HepG2 (cell line): ENCODE results near the gene CCDC57. TPM values are rescaled to one million over a fixed set of nuclear protein-coding genes. Genes with fewer than 3 reads are reported as not detected.

Experiments
- ARID2 ChIP-seq: sonication (generic); formaldehyde crosslinking; IDR thresholded peaks from 2 replicates; pipeline ENCODE4 v1.8.1; 2022; ENCODE audit warnings: mild to moderate bottlenecking, missing genetic modification reagents, borderline replicate concordance
- ARNT ChIP-seq: fragments of 450-650 bp; IDR thresholded peaks from 2 replicates; pipeline ENCODE4 v1.6.1; 2017
- ATM ChIP-seq: fragments of 450-650 bp; IDR thresholded peaks from 2 replicates; pipeline ENCODE4 v1.7.1; 2017; ENCODE audit warnings: mild to moderate bottlenecking, borderline replicate concordance
- HDAC6 ChIP-seq: fragments of 200-600 bp; sonication (generic); IDR thresholded peaks from 2 replicates; pipeline ENCODE4 v1.7.0; 2017; ENCODE audit warnings: mild to moderate bottlenecking, antibody characterized with exemption, low read length, low read depth
- HOXA7 ChIP-seq: sonication (generic); formaldehyde crosslinking; IDR thresholded peaks from 2 replicates; pipeline ENCODE4 v1.8.1; 2022; ENCODE audit warnings: mild to moderate bottlenecking, missing genetic modification reagents, moderate library complexity
- KMT2B ChIP-seq: IDR thresholded peaks from 2 replicates; pipeline ENCODE4 v1.6.1; 2016; ENCODE audit warnings: missing genetic modification reagents, missing compliant biosample characterization
- LRRFIP1 ChIP-seq: sonication (generic); formaldehyde crosslinking; conservative IDR thresholded peaks from 2 replicates; pipeline ENCODE4 v1.4.0; 2020; ENCODE audit warnings: missing genetic modification reagents
- MLX ChIP-seq: IDR thresholded peaks from 2 replicates; pipeline ENCODE4 v1.6.1; 2016
- RELA ChIP-seq: sonication (generic); formaldehyde crosslinking; IDR thresholded peaks from 2 replicates; pipeline ENCODE4 v1.4.0; 2020; ENCODE audit warnings: missing genetic modification reagents
- RFX5 ChIP-seq: IDR thresholded peaks from 2 replicates; pipeline ENCODE4 v1.6.1; 2011; ENCODE audit warnings: low read depth, low read length, improper control_type of control experiment
- TBX3 ChIP-seq: fragments of 450-650 bp; IDR thresholded peaks from 2 replicates; pipeline ENCODE4 v1.6.1; 2017; ENCODE audit warnings: antibody characterized with exemption, mild to moderate bottlenecking, inconsistent platforms, borderline replicate concordance
- THYN1 ChIP-seq: sonication (generic); formaldehyde crosslinking; IDR thresholded peaks from 2 replicates; pipeline ENCODE4 v1.8.1; 2023; ENCODE audit warnings: low read depth, mild to moderate bottlenecking, moderate library complexity, missing genetic modification reagents, borderline replicate concordance
- ZBTB38 ChIP-seq: sonication (generic); formaldehyde crosslinking; IDR thresholded peaks from 2 replicates; pipeline ENCODE4 v1.5.1; 2020; ENCODE audit warnings: mild to moderate bottlenecking, missing genetic modification reagents
- ZBTB42 ChIP-seq: sonication (generic); formaldehyde crosslinking; IDR thresholded peaks from 2 replicates; pipeline ENCODE4 v1.5.0; 2020; ENCODE audit warnings: mild to moderate bottlenecking, missing genetic modification reagents
- ZBTB7B ChIP-seq: sonication (generic); formaldehyde crosslinking; IDR thresholded peaks from 2 replicates; pipeline ENCODE4 v1.4.0; 2020; ENCODE audit warnings: missing genetic modification reagents
- ZC3H4 ChIP-seq: sonication (generic); formaldehyde crosslinking; IDR thresholded peaks from 2 replicates; pipeline ENCODE4 v1.4.0; 2020; ENCODE audit warnings: missing genetic modification reagents, borderline replicate concordance
- ZFAT ChIP-seq: sonication (generic); formaldehyde crosslinking; conservative IDR thresholded peaks from 2 replicates; pipeline ENCODE4 v1.8.1; 2023; ENCODE audit warnings: missing genetic modification reagents, inconsistent platforms
- ZNF101 ChIP-seq: sonication (generic); formaldehyde crosslinking; IDR thresholded peaks from 2 replicates; pipeline ENCODE4 v1.4.0; 2020; ENCODE audit warnings: mild to moderate bottlenecking, low read depth, missing genetic modification reagents, borderline replicate concordance
- ZNF24 ChIP-seq: fragments of 450-650 bp; IDR thresholded peaks from 2 replicates; pipeline ENCODE4 v1.6.1; 2017; ENCODE audit warnings: antibody characterized with exemption, mild to moderate bottlenecking
- ZNF792 ChIP-seq: IDR thresholded peaks from 2 replicates; pipeline ENCODE4 v1.6.1; 2016
- polyA plus RNA-seq, 8 experiments: library from polyadenylated mRNA; depleted of rRNA in 3 of 8; stranded (reverse) in 7 of 8; unstranded in 1 of 8; fragments of >200 nt; fragmentation: Illumina TruSeq in 4 of 8; extraction: Trizol in 4 of 8; gene quantifications; 2 replicates each; pipeline versions ENCODE4 v1.2.1 to v1.2.3, GENCODE V29; 2011 to 2016; ENCODE audit warnings: low read depth in 4 of 8, missing spikeins in 1 of 8, mixed read lengths in 1 of 8; ENCODE audit not compliant: insufficient read depth in 1 of 8
- total RNA-seq, 5 experiments: library from RNA; depleted of rRNA; stranded (reverse); fragments of >200 nt; fragmentation: Illumina TruSeq; extraction: Trizol; gene quantifications; 2 replicates each; pipeline ENCODE4 v1.2.3, GENCODE V29; 2016; ENCODE audit warnings: low read depth in 1 of 5
- TF ChIP-seq, protein P1 (sequence below): sonication (generic); formaldehyde crosslinking; IDR thresholded peaks from 2 replicates; pipeline ENCODE4 v1.8.1; 2023; ENCODE audit warnings: mild to moderate bottlenecking, inconsistent platforms, moderate library complexity, missing genetic modification reagents, borderline replicate concordance
- TF ChIP-seq, protein P2 (sequence below): sonication (generic); formaldehyde crosslinking; IDR thresholded peaks from 2 replicates; pipeline ENCODE4 v1.9.0; 2022; ENCODE audit warnings: low read depth, missing genetic modification reagents
- TF ChIP-seq, protein P3 (sequence below): IDR thresholded peaks from 2 replicates; pipeline ENCODE4 v1.6.1; 2016; ENCODE audit warnings: control low read depth
- TF ChIP-seq, protein P4 (sequence below): sonication (generic); formaldehyde crosslinking; IDR thresholded peaks from 2 replicates; pipeline ENCODE4 v1.4.0; 2020; ENCODE audit warnings: missing genetic modification reagents

The CCDC57 gene
- total and polyA plus RNA-seq, 2 of the 13 experiments (the other 11 are each of a cell fraction or from before 2014, with no cell fraction given), result 59.3 to 59.9 TPM

DNA sequence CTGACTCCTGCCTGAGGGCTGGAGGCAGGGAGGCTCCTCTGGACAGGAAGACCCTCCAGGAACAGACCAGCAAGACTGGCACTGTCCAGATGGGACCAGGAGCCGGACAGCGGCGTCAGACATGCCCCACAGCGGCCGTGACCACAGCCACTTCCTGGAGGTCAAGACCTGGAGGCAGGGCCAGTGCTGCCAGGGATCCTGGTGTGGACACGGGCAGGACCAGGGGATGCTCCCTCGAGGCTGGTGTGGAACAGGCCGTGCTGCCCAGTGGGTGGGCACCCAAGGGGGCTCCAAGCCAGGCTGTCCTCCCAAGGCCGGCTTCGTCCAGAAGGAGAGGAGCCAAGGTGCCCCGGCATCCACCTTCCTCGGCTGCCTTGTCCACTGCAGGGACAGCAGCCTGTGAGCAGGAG lies 4.5 kb upstream of the CCDC57 start (continued):
- TF ChIP-seq ZBTB38 (CRISPR knock-in tag), result no peak
- TF ChIP-seq ARNT, result no peak
- TF ChIP-seq, protein P1, sequence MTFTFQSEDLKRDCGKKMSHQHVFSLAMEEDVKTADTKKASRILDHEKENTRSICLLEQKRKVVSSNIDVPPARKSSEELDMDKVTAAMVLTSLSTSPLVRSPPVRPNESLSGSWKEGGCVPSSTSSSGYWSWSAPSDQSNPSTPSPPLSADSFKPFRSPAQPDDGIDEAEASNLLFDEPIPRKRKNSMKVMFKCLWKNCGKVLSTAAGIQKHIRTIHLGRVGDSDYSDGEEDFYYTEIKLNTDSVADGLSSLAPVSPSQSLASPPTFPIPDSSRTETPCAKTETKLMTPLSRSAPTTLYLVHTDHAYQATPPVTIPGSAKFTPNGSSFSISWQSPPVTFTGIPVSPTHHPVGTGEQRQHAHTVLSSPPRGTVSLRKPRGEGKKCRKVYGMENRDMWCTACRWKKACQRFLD (CRISPR knock-in tag), result 0 out of 2 replicates have a peak, but pooled peaks have one; percentile 20
- TF ChIP-seq, protein P2, sequence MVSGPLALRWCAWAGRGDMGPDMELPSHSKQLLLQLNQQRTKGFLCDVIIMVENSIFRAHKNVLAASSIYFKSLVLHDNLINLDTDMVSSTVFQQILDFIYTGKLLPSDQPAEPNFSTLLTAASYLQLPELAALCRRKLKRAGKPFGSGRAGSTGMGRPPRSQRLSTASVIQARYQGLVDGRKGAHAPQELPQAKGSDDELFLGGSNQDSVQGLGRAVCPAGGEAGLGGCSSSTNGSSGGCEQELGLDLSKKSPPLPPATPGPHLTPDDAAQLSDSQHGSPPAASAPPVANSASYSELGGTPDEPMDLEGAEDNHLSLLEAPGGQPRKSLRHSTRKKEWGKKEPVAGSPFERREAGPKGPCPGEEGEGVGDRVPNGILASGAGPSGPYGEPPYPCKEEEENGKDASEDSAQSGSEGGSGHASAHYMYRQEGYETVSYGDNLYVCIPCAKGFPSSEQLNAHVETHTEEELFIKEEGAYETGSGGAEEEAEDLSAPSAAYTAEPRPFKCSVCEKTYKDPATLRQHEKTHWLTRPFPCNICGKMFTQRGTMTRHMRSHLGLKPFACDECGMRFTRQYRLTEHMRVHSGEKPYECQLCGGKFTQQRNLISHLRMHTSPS, result peak; percentile 1; the same call in 1 of the 2 replicates
- TF ChIP-seq ZNF792 (CRISPR knock-in tag), result no peak
- TF ChIP-seq RELA (CRISPR knock-in tag), result no peak
- TF ChIP-seq THYN1 (CRISPR knock-in tag), result no peak; the same call in 1 of the 2 replicates
- peak; percentile 64; the same call in 1 of the 2 replicates for TF ChIP-seq ZC3H4 (CRISPR knock-in tag)
- TF ChIP-seq ZBTB42 (CRISPR knock-in tag), result no peak; the same call in 1 of the 2 replicates
- no peak for TF ChIP-seq HDAC6
- TF ChIP-seq KMT2B (CRISPR knock-in tag), result no peak
- TF ChIP-seq ZBTB7B (CRISPR knock-in tag), result no peak
- TF ChIP-seq MLX (CRISPR knock-in tag), result no peak
- TF ChIP-seq, protein P3, sequence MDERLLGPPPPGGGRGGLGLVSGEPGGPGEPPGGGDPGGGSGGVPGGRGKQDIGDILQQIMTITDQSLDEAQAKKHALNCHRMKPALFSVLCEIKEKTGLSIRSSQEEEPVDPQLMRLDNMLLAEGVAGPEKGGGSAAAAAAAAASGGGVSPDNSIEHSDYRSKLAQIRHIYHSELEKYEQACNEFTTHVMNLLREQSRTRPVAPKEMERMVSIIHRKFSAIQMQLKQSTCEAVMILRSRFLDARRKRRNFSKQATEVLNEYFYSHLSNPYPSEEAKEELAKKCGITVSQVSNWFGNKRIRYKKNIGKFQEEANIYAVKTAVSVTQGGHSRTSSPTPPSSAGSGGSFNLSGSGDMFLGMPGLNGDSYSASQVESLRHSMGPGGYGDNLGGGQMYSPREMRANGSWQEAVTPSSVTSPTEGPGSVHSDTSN (CRISPR knock-in tag), result no peak
- TF ChIP-seq ZNF101 (CRISPR knock-in tag), result no peak
- no peak for TF ChIP-seq RFX5
- TF ChIP-seq HOXA7 (CRISPR knock-in tag), result no peak
- no peak for TF ChIP-seq ZNF24
- no peak; the same call in 1 of the 2 replicates for TF ChIP-seq ZFAT (CRISPR knock-in tag)
- no peak for TF ChIP-seq ATM
- TF ChIP-seq, protein P4, sequence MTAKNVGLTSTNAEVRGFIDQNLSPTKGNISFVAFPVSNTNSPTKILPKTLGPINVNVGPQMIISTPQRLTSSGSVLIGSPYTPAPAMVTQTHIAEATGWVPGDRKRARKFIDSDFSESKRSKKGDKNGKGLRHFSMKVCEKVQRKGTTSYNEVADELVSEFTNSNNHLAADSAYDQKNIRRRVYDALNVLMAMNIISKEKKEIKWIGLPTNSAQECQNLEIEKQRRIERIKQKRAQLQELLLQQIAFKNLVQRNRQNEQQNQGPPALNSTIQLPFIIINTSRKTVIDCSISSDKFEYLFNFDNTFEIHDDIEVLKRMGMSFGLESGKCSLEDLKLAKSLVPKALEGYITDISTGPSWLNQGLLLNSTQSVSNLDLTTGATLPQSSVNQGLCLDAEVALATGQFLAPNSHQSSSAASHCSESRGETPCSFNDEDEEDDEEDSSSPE (CRISPR knock-in tag), result 0 out of 2 replicates have a peak, but pooled peaks have one; percentile 9
- no peak for TF ChIP-seq LRRFIP1 (CRISPR knock-in tag)
- peak; percentile 80; the same call in 1 of the 2 replicates for TF ChIP-seq ARID2 (CRISPR knock-in tag)
- no peak for TF ChIP-seq TBX3
